Measurements from ENCODE around the gene LRRC57. TPM values are rescaled to one million over a fixed set of nuclear protein-coding genes. Genes with fewer than 3 reads are reported as not detected.

The LRRC57 gene
- total RNA-seq (2014; rRNA removed; shearing (Covaris generic)): 23.8 and 26.4 TPM in 2 replicates

DNA sequence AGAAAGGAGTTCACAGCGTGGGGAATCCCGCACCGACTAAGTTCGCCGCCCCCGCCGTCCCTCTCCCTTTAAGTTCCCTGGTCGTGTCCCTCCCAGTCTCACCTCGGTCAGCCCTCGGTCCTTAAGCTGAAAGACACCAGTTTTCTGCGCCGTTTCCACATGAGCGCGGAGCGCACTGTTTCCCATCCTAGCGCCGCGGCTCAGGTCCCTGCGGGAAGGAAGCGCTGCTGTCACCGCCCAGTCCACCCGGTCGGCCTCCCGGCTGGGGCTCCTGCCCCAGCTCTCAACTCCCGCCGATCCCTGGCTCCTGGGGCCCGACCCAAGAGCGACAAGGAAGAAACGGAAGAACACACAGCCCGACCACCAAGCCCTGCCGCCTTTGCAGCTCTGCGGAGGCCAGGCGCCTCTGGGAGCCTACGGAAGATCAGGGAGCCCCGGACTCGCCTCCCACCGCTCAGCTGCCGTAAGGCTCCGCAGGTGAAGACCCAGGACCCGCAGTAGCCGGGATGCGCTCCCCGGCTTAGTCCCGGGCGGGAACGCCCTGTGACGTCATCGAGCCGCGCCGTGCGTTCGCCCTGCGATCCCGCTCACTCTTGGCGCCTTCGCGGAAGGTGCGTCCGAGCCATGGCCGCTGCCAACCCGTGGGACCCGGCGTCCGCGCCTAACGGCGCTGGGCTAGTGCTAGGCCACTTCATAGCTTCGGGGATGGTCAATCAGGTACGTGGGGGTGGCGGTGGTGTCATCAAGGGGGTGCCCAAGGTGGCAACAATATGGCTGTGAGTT, at the start of gene LRRC57, which contains the start of gene HAUS2:
Gene LRRC57 (minus strand): TSS at position 545 of the 783 bp plus-strand sequence. CDS start 359 bp downstream, at position 186.
Gene HAUS2 (plus strand): TSS at position 590 of the 783 bp plus-strand sequence. CDS start 35 bp downstream, at position 625.
- Histone ChIP-seq H3K9me3 (replicated peaks) (no peaks in the 10 kb centered on the region), H3K27me3 (no peaks in the 10 kb centered on the region), H3K36me3 (peaks cover 8% of the 10 kb centered on the region; the same call in 1 of the 2 replicates), H3K4me1 (peaks cover 7% of the 10 kb centered on the region), H3K4me3 (peak within 1 kb of the TSS; percentile 93), H3K27ac (peak within 1 kb of the TSS; percentile 74)
- DNase-seq: peak; percentile 85 to 90

- peak in 1 of 2 experiments; percentile 39 for DNase-seq
- Histone ChIP-seq H3K4me3 (no peak overlapping the region), H3K4me1 (peaks cover 9% of the 10 kb centered on the region), H3K36me3 (peaks cover 20% of the 10 kb centered on the region), H3K27ac (peak overlapping the region; percentile 21; the same call in 1 of the 2 replicates), H3K27me3 (no peaks in the 10 kb centered on the region), H3K9me3 (replicated peaks) (no peaks in the 10 kb centered on the region; the same call in 1 of the 2 replicates)
Measured at GRCh38 chr15:42595626-42596240, 47.1 kb upstream of the LRRC57 start.

GRCh38 chr15:42594095-42594494, 45.5 kb upstream of the LRRC57 start:
- H3K4me1 ChIP-seq: peaks cover 9% of the 10 kb centered on the region
- no peaks in the 10 kb centered on the region for H3K27me3 ChIP-seq
- no peaks in the 10 kb centered on the region for H3K9me3 ChIP-seq (replicated peaks)
- no peak overlapping the region for H3K27ac ChIP-seq
- DNase-seq: no peak
- no peak overlapping the region for H3K4me3 ChIP-seq
- peaks cover 14% of the 10 kb centered on the region for H3K36me3 ChIP-seq

DNA sequence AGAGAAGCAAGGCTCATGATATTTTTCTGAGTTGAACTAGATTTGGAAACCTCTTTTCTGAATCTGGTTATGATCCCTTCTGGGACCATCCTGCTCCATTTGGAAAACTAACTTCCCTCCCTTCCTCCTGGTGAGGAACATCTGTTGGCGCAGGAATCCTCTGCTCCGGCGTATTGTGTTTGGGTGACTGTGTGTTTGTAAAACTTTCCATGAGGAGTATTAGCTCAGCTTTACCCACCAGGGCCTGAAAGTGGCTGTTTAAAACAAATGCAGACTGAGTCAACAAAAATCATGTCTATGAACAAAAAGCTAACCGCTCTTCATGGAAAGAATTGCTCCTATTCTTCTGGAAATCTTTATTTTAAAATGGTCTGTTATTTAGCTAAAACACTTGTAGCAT, 44.5 kb upstream of the LRRC57 start:
- no peak overlapping the region for H3K4me3 ChIP-seq
- H3K9me3 ChIP-seq (replicated peaks): no peaks in the 10 kb centered on the region
- peaks cover 16% of the 10 kb centered on the region for H3K36me3 ChIP-seq
- H3K27me3 ChIP-seq: no peaks in the 10 kb centered on the region
- DNase-seq: no peak
- no peak overlapping the region for H3K27ac ChIP-seq
- peaks cover 9% of the 10 kb centered on the region for H3K4me1 ChIP-seq

DNA sequence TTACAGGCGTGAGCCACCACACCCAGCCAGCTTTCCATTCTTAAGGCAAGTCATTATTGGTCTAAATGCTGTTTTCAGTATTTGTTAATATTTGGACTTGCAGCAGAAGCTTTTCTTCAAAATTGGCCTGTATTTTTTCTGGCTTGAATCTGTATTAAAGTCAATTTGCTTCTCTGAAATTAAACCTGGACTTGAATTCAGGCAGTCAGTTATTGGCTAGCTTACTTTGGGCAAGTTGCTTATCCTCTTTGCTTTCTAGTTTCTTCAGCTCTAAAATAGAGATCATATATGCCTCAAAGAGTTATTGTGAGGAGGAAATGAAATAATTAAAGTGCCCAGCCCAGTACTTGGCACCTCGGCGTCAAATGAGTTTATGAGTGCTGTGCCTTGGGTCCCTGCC, 44.1 kb upstream of the LRRC57 start:
- Histone ChIP-seq H3K36me3 (peaks cover 16% of the 10 kb centered on the region), H3K27me3 (no peaks in the 10 kb centered on the region), H3K4me1 (peaks cover 9% of the 10 kb centered on the region), H3K27ac (no peak overlapping the region), H3K9me3 (replicated peaks) (no peaks in the 10 kb centered on the region), H3K4me3 (no peak overlapping the region)
- DNase-seq: no peak

DNA sequence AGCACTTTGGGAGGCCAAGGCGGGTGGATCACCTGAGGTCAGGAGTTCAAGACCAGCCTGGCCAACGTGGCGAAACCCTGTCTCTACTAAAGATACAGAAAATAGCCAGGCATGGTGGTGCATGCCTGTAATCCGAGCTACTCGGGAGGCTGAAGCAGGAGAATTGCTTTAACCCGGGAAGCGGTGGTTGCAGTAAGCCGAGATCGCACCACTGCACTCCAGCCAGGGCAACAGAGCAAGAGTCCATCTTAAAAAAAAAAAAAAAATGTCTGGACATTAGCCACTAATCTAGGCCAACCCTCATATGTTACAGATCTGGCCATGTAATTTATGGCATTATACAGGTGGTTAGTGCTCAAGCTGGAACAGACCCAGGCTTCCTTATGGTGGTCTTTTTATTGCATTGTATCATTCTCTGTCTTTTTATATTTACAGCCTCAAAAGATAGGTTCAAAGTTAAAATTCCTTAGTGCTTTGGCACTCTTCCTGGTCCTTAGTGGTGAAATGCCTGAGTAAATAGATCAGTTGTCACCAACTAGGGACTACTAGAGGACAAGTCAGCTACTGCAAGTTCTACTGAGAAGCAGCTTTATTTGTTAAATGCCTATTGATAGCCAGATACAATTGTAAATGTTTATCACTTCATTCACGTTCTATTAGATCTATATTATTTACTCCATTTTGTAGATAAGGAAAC, 42.8 kb upstream of the LRRC57 start:
- Histone ChIP-seq H3K36me3 (peaks cover 20% of the 10 kb centered on the region), H3K9me3 (replicated peaks) (no peaks in the 10 kb centered on the region), H3K4me1 (peaks cover 6% of the 10 kb centered on the region), H3K27me3 (no peaks in the 10 kb centered on the region), H3K4me3 (no peak overlapping the region), H3K27ac (no peak overlapping the region)
- peak in 1 of 2 experiments; percentile 32 for DNase-seq

DNA sequence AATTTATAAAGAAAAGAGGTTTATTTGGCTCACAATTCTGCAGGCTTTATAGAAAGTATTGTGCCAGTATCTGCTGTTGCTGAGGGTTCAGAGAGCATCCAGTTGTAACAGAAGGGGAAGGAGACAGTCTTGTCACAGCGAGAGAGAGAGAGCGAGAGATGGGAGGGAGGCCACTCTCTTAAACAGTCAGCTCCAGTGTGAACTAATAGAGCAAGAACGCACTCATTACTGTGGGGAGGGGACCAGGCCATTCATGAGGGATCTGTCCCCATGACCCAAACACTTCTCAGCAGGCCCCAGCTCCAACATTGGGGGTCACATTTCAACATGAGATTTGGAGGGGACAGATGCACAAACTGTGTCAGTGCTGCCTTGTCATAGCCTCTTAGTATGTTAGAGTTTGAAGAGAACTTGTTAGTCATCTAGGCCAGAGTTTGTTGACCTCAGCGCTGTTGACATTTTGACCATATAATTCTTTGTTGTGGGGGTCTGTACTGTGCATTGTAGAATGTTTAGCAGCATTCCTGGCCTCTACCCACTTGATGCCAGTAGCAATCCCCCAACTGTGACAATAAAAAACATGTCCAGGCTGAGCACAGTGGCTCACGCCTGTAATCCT, 42.1 kb upstream of the LRRC57 start:
- DNase-seq: no peak
- Histone ChIP-seq H3K4me3 (no peak overlapping the region), H3K4me1 (no peaks in the 10 kb centered on the region), H3K27ac (no peak overlapping the region), H3K36me3 (peaks cover 27% of the 10 kb centered on the region), H3K9me3 (replicated peaks) (no peaks in the 10 kb centered on the region), H3K27me3 (no peaks in the 10 kb centered on the region)

DNA sequence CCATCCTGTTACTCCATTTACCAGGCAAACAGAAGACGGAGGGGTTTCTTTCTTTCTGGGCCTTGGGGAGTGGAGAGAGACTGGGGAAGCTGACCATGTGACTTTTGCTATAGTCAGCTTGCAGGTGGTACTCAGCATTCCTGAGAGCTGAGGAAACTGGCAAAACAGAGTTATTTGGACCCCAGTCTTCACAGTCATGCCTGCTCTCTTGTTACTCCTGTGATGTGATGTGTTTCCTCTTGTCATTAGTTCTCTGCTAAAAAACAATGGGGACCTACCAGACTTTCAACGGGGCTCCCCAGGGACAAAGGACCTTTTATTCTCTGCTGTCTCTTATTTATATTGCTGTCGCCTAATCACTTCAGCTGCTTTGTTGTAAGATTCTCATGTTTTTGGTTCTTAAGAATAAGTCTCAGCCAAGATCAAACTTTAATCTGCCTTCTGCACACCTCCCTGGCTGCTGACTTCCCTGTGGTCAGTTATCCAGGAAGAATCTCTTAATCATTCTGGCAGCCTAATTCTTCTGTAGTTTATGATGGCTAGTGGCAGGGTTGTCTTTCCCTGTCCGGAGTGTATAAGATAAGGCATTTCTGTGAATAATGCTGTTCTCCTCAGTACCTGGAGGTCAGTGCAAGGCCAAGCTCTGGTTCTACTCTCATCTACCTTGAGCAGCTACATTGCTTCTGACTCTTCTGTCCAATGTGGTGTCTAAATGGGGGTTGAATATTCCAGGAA, 35.6 kb upstream of the LRRC57 start:
- Histone ChIP-seq H3K27ac (peak overlapping the region; percentile 4; the same call in 1 of the 2 replicates), H3K36me3 (peaks cover 20% of the 10 kb centered on the region), H3K4me3 (no peak overlapping the region), H3K9me3 (replicated peaks) (no peaks in the 10 kb centered on the region; the same call in 1 of the 2 replicates), H3K27me3 (no peaks in the 10 kb centered on the region), H3K4me1 (peaks cover 12% of the 10 kb centered on the region)
- peak; percentile 28 to 54 for DNase-seq

DNA sequence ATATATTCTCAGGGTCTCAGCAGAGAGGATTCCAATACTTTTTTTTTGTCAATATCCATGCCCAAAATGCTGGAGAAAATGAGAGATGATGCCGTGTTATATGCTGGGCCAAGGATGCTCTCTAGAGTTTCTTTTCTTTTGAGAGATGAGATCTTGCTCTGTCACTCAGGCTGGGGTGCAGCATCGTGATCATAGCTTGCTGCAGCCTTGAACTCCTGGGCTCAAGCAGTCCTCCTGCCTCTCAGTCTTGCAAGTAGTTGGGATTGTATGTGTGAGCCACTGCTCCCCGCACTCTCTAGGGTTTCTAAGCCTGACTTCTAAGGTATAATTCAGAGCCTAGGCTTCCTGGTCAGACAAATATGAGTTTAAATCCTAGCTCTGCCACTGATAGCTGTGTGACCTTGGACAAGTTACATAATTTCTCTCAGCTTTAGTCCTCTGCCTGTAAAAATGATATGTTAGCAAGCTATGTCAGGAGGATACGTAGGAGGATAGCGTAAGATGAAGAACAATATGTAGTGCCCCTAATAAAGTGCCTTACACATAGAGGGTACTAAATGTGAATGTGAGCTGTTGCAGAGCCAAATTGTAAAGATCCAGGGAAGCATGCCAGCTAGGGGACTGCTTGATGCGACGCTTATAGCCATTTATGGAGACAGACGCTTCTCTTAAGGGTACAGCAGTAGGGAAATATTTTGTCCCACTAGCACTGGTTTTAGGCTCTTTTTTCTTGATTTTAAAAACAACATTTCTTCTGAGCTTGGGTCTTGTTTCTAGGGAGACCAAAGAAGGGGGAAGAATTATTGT, 34.2 kb upstream of the LRRC57 start:
- peaks cover 17% of the 10 kb centered on the region; the same call in 1 of the 2 replicates for H3K36me3 ChIP-seq
- H3K4me3 ChIP-seq: no peak overlapping the region
- no peaks in the 10 kb centered on the region for H3K27me3 ChIP-seq
- no peak for DNase-seq
- H3K4me1 ChIP-seq: peaks cover 16% of the 10 kb centered on the region
- H3K27ac ChIP-seq: no peak overlapping the region
- no peaks in the 10 kb centered on the region; the same call in 1 of the 2 replicates for H3K9me3 ChIP-seq (replicated peaks)

DNA sequence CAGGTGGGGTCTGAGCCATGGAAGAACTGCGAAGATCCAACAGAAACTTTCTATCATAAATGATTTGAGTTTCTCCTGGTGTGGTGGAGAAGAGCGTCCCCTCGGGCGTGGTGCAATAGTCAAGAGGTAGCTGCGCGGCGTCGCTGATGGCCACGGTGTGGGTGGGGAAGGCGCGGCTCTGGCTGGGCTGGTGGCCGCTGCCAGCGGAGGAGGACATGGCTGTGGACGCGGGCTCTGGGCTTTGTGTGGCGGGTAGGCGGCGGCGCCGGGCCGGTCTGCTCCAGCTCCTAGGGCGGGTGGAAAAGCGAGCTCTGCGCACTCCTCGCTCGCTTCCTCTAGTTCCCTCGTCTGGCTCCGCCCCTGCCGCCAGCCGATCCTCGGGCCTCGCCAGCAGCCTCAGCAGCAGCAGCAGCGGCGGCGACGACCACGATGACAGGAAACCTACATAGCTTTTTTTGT, 32.7 kb upstream of the LRRC57 start:
- DNase-seq: no peak
- H3K36me3 ChIP-seq: peaks cover 10% of the 10 kb centered on the region; the same call in 1 of the 2 replicates
- no peak overlapping the region for H3K27ac ChIP-seq

GRCh38 chr15:42578984-42579537, 30.5 kb upstream of the LRRC57 start:
- H3K9me3 ChIP-seq (replicated peaks): no peaks in the 10 kb centered on the region
- no peak for DNase-seq
- no peak overlapping the region for H3K27ac ChIP-seq
- H3K27me3 ChIP-seq: no peaks in the 10 kb centered on the region
- H3K4me3 ChIP-seq: no peak overlapping the region
- no peaks in the 10 kb centered on the region; the same call in 1 of the 2 replicates for H3K36me3 ChIP-seq
- H3K4me1 ChIP-seq: peaks cover 19% of the 10 kb centered on the region

More for the DNA sequence above, 32.7 kb upstream of the LRRC57 start:
- no peaks in the 10 kb centered on the region for H3K27me3 ChIP-seq
- no peaks in the 10 kb centered on the region; the same call in 1 of the 2 replicates for H3K9me3 ChIP-seq (replicated peaks)
- H3K4me3 ChIP-seq: no peak overlapping the region
- H3K4me1 ChIP-seq: peaks cover 23% of the 10 kb centered on the region

- H3K27ac ChIP-seq: no peak overlapping the region
- H3K27me3 ChIP-seq: no peaks in the 10 kb centered on the region
- DNase-seq: peak; percentile 42 to 73
- no peaks in the 10 kb centered on the region; the same call in 1 of the 2 replicates for H3K36me3 ChIP-seq
- peaks cover 15% of the 10 kb centered on the region for H3K4me1 ChIP-seq
- H3K4me3 ChIP-seq: no peak overlapping the region
- H3K9me3 ChIP-seq (replicated peaks): no peaks in the 10 kb centered on the region
Measured at GRCh38 chr15:42577514-42578031, 29.0 kb upstream of the LRRC57 start.

All from SJCRH30 (cell line).